BLaER1 treated with 17β-estradiol and CSF1 and Interleukin-3, amounts not matched to agents 10 nM and 100 nM (cell line): ENCODE data around the gene NT5DC3.

Source experiments
- H3K27ac ChIP-seq, 11 experiments: shearing (Covaris generic); formaldehyde crosslinking; 2 replicates each; pipeline ENCODE4 v1.8.1; 2022
- H3K27me3 ChIP-seq, 11 experiments: shearing (Covaris generic); formaldehyde crosslinking; 2 replicates each; pipeline ENCODE4 v1.8.1; 2022
- H3K36me3 ChIP-seq, 11 experiments: shearing (Covaris generic); formaldehyde crosslinking; 2 replicates each; pipeline ENCODE4 v1.8.1; 2022
- H3K4me1 ChIP-seq, 10 experiments: shearing (Covaris generic); formaldehyde crosslinking; 2 replicates each; pipeline ENCODE4 v1.8.1; 2022
- H3K4me2 ChIP-seq, 11 experiments: shearing (Covaris generic); formaldehyde crosslinking; 2 replicates each; pipeline ENCODE4 v1.8.1; 2022
- H3K4me3 ChIP-seq, 10 experiments: shearing (Covaris generic); formaldehyde crosslinking; 2 replicates each; pipeline ENCODE4 v1.8.1; 2022
- H3K9ac ChIP-seq, 11 experiments: shearing (Covaris generic); formaldehyde crosslinking; 2 replicates each; pipeline ENCODE4 v1.8.1; 2022
- H3K9me3 ChIP-seq, 11 experiments: shearing (Covaris generic); formaldehyde crosslinking; replicated peaks in 1 of 11; 2 replicates each; pipeline ENCODE4 v1.8.1; 2022
- H4K20me1 ChIP-seq, 11 experiments: shearing (Covaris generic); formaldehyde crosslinking; 2 replicates each; pipeline ENCODE4 v1.8.1; 2022
- Cebpa-rat ChIP-seq, 11 experiments: shearing (Covaris generic); IDR thresholded peaks; 2 replicates each; pipeline ENCODE4 v1.8.1; 2022

Gene NT5DC3

DNA sequence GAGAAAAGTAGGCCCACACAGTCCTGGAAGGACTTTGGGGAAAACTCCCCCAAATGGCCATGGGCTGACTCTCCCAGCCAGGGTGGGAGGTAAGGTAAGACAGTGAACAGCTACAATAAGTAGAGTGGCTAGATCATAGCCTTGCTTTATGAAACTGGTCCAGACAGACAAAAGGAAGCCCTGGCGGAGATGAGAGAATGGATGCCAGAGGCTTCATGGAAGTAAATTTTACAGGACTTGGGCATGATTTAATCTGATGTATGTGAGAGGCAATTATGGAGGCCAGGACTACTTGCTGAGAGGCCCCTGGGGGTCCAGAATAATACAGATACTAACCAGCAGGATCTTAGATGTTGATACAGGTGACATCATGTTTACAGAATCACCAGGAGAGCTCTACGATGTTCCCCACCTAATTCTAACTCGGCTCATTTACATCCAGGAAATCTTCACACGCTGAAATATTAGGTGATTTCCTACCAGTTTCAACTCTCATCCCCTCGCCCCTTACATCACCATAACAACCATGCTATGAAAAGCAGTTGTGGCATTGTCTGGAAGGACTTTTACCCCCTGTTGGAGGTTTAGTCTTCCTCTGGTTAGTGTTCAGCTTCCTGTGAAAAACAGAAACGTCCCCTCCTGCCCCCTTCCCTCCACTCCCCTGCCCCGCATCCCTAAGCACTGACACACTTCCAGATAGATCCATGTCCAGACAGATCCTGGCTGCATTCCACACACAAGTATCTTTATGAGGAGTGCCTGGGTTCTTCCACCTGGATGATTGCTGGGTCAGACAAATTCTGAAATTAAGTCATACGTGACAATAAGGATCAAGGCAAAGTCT, 39.5 kb upstream of the NT5DC3 start:
- Histone ChIP-seq H3K9me3 (peaks cover 0 to 12% (median 5%) of the 10 kb centered on the region in 11 experiments; a peak in 5 of 22 replicates), H3K36me3 (no peaks in the 10 kb centered on the region), H3K9ac (peak overlapping the region in 9 of 11 experiments; percentile 1 to 52 (median 41); a peak in 13 of 22 replicates), H4K20me1 (no peaks in the 10 kb centered on the region), H3K4me2 (peak overlapping the region; percentile 31 to 95 (median 75); a peak in 21 of 22 replicates), H3K27me3 (no peaks in the 10 kb centered on the region), H3K4me3 (peak overlapping the region in 4 of 10 experiments; percentile 2 to 37 (median 18); a peak in 6 of 20 replicates), H3K27ac (peak overlapping the region in 8 of 11 experiments; percentile 10 to 62 (median 52); a peak in 16 of 22 replicates), H3K4me1 (peaks cover 47 to 72% (median 68%) of the 10 kb centered on the region in 10 experiments)
- TF ChIP-seq Cebpa-rat (IDR thresholded peaks at IDR 0.05) = no peak

DNA sequence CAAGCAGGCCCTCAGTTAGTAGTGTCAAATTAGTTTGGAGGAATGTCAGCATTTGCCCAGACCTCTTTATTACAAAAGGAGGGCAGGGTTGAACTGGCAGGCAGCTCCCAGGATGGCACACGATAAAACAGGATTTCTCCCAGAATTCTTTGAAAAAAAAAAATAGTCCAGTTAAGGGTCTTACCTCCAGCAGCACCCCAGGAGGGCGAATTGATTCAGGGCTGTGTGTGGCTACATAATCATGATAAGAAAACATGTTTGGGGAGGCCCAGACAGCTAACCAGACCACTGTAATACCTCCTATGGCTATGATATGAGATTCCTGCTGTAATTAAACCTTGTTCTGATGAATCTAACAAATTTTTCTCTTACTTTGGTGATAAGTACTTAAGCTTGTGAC, 38.8 kb upstream of the NT5DC3 start:
- Histone ChIP-seq H3K4me1 (peaks cover 46 to 71% (median 68%) of the 10 kb centered on the region in 10 experiments), H3K27ac (peak overlapping the region in 8 of 11 experiments; percentile 10 to 62 (median 52); a peak in 13 of 22 replicates), H3K4me2 (peak overlapping the region; percentile 31 to 95 (median 75); a peak in 20 of 22 replicates)

DNA sequence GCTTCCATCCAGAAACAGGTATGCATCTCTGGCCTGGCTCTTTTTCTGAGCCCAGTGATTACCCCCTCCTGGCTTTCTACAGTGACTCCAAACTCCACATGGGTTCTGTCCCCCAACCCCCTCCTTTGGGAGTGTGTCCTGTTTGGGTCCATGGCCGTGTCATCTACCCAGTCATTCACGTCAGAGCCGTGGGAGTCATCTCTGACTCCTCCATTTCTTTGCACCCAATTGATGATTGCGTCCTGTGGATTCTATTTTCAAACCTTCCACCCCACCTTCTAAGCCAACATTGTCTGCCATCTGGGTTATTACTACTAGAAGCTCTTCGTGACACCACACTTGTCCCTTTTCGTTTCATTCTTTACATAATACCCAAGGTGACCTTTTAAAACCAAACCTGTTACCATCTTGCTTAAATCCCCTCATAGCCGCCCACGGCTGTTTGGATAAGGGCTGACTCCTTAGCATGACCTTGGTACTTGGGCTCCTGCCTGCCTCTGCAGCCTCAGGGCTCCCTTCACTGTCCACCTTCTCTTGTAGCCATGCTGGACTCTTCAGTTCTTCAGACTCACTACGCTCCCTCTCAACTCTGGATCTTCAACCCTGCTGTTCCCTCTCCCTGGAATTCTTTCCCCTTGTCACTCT, 38.1 kb upstream of the NT5DC3 start:
- no peaks in the 10 kb centered on the region for H4K20me1 ChIP-seq
- TF ChIP-seq Cebpa-rat (IDR thresholded peaks at IDR 0.05) = no peak
- no peaks in the 10 kb centered on the region for H3K27me3 ChIP-seq
- H3K4me3 ChIP-seq = no peak overlapping the region
- H3K4me2 ChIP-seq = peak overlapping the region in 8 of 11 experiments; percentile 66 to 95 (median 79); a peak in 16 of 22 replicates
- no peaks in the 10 kb centered on the region for H3K36me3 ChIP-seq
- H3K4me1 ChIP-seq = peaks cover 40 to 64% (median 61%) of the 10 kb centered on the region in 10 experiments
- H3K9ac ChIP-seq = no peak overlapping the region
- H3K27ac ChIP-seq = peak overlapping the region in 1 of 11 experiments; percentile 54; a peak in 1 of 22 replicates
- peaks cover 0 to 12% (median 5%) of the 10 kb centered on the region in 11 experiments; a peak in 5 of 22 replicates for H3K9me3 ChIP-seq

More for the DNA sequence above, 38.8 kb upstream of the NT5DC3 start:
- peak overlapping the region in 4 of 11 experiments; percentile 41 to 50 (median 46); a peak in 6 of 22 replicates for H3K9ac ChIP-seq
- peaks cover 0 to 12% (median 5%) of the 10 kb centered on the region in 11 experiments; a peak in 5 of 22 replicates for H3K9me3 ChIP-seq
- no peaks in the 10 kb centered on the region for H4K20me1 ChIP-seq
- no peaks in the 10 kb centered on the region for H3K27me3 ChIP-seq
- H3K4me3 ChIP-seq = no peak overlapping the region; a peak in 1 of 20 replicates
- TF ChIP-seq Cebpa-rat (IDR thresholded peaks at IDR 0.05) = no peak
- no peaks in the 10 kb centered on the region for H3K36me3 ChIP-seq

DNA sequence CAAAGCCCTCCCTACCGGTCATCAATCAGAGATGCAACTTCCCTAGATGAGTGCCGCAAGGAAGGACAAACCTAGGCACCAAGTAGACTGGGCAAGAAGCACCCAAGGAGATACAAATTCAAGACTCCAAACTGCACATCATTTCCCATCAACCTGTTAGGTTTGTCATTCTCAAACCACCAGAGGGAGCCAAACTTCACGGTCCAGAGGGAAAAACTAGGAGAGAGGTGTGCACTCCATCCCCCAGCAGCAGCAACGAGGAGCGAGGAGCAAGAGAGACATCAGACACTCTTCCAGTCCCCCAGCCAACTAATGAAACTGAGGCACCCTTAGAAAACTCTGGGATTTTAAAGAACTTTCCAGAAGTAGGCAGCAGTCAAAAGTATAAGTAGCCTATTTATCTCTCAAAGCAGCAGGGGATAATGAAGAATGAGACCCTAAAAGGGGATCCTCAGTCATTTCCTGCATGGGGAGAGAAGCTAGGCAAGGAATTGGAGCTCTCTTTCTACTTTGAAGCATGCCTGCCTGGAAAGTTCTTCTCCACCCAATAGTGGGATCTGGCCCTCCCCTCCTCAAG, 37.0 kb upstream of the NT5DC3 start:
- Histone ChIP-seq H3K4me1 (peaks cover 29 to 53% (median 50%) of the 10 kb centered on the region in 10 experiments), H3K36me3 (no peaks in the 10 kb centered on the region), H3K4me2 (peak overlapping the region in 7 of 11 experiments; percentile 11 to 95 (median 80); a peak in 12 of 22 replicates), H4K20me1 (no peaks in the 10 kb centered on the region), H3K9ac (no peak overlapping the region), H3K9me3 (peaks cover 0 to 12% (median 5%) of the 10 kb centered on the region in 11 experiments; a peak in 5 of 22 replicates), H3K27ac (no peak overlapping the region), H3K4me3 (no peak overlapping the region), H3K27me3 (no peaks in the 10 kb centered on the region)
- no peak for TF ChIP-seq Cebpa-rat (IDR thresholded peaks at IDR 0.05)

DNA sequence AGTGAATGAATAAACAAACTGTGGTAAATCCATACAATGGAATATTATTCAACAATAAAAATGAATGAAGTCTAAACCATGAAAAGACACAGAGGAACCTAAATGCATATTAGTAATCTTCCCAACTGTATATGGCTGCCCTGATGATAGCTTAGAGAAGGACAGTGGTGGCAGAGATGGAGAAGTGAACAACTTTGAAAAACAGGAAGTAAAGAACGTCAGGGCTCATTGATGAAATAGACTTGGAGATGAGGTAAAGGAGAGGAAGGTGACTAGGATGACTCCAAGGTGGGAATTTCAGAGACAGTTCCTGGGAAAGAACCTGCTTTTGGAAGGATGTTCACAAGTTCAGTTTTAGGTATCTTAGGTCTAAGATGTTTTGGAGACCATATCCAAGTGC, 36.3 kb upstream of the NT5DC3 start:
- Histone ChIP-seq H3K9me3 (peaks cover 0 to 12% (median 5%) of the 10 kb centered on the region in 11 experiments; a peak in 5 of 22 replicates), H3K4me2 (no peak overlapping the region), H3K27me3 (no peaks in the 10 kb centered on the region), H3K4me3 (no peak overlapping the region), H3K9ac (no peak overlapping the region), H3K27ac (no peak overlapping the region), H4K20me1 (no peaks in the 10 kb centered on the region), H3K4me1 (peaks cover 21 to 46% (median 43%) of the 10 kb centered on the region in 10 experiments), H3K36me3 (no peaks in the 10 kb centered on the region)
- TF ChIP-seq Cebpa-rat (IDR thresholded peaks at IDR 0.05) = no peak

DNA sequence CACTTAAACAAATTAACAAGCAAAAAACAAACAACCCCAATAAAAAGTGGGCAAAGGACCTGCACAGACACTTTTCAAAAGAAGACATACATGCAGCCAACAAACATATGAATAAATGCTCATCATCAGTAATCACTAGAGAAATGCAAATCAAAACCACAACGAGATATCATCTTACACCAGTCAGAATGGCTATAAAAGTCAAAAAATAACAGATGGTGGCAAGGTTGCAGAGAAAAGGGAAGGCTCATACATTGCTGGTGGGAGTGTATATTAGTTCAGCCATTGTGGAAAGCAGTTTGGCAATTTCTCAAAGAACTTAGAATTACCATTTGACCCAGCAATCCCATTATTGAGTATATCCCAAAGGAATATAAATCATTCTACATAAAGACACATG, 34.6 kb upstream of the NT5DC3 start:
- Histone ChIP-seq H3K27ac (no peak overlapping the region), H3K4me1 (peaks cover 5 to 29% (median 26%) of the 10 kb centered on the region in 10 experiments), H3K9ac (no peak overlapping the region), H3K4me3 (no peak overlapping the region), H3K4me2 (no peak overlapping the region), H3K9me3 (peaks cover 0 to 12% (median 5%) of the 10 kb centered on the region in 11 experiments; a peak in 5 of 22 replicates), H4K20me1 (no peaks in the 10 kb centered on the region), H3K27me3 (no peaks in the 10 kb centered on the region), H3K36me3 (no peaks in the 10 kb centered on the region)
- no peak for TF ChIP-seq Cebpa-rat (IDR thresholded peaks at IDR 0.05)

DNA sequence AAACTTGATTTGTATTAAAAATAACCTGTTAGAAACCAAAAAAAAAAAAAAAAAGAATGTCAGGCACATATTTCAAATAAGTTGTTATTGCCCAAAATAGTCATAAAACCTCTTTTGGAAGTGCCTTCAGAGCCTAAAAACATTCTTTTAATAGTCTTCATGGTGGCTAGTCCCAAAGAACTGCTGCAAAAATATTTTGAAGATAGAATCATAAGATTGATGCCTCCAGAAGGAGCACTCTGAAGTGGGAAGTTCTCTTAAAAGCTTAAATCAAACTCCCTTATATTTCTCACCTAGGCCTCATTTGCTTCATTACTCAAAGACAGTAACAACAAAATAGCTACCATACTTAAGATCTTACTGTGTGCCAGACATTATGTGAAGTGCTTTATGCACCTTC, 27.2 kb upstream of the NT5DC3 start:
- no peaks in the 10 kb centered on the region for H4K20me1 ChIP-seq
- H3K9me3 ChIP-seq = no peaks in the 10 kb centered on the region
- no peak overlapping the region for H3K9ac ChIP-seq
- no peaks in the 10 kb centered on the region for H3K27me3 ChIP-seq
- H3K4me2 ChIP-seq = no peak overlapping the region
- H3K36me3 ChIP-seq = no peaks in the 10 kb centered on the region
- H3K27ac ChIP-seq = no peak overlapping the region
- H3K4me3 ChIP-seq = no peak overlapping the region
- no peaks in the 10 kb centered on the region; a peak in 3 of 20 replicates for H3K4me1 ChIP-seq
- no peak for TF ChIP-seq Cebpa-rat (IDR thresholded peaks at IDR 0.05)

DNA sequence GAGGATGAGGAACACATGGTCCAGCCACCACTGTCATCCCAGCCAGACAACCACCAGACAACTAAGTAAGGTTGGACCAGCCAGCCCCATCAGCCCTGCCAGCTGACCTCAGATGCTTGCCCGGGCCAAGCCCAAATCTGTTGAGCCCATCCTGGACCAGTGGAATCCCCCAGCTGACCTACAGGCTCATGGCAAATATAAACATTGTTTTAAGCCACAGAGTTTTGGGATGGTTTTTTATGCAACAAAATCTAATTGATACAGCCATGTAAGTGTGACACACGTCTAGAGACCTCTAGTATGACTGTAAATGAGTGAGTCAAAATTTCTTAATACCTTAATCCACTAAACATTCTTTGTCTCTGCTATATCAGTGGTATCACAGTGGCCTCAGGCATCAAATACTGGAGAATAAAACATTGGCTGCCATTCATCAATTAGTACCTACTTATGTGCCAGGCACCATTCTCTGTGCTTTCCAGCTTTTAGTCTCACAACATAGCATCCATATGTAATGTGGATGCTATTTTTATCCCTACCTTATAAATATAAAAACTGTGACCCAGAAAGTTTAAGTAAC, 24.2 kb upstream of the NT5DC3 start:
- peak overlapping the region in 2 of 11 experiments; percentile 2 to 21; a peak in 1 of 22 replicates for H3K4me2 ChIP-seq
- TF ChIP-seq Cebpa-rat (IDR thresholded peaks at IDR 0.05) = no peak
- H3K27ac ChIP-seq = no peak overlapping the region
- H3K4me3 ChIP-seq = no peak overlapping the region
- H3K9me3 ChIP-seq = no peaks in the 10 kb centered on the region
- H3K4me1 ChIP-seq = no peaks in the 10 kb centered on the region; a peak in 3 of 20 replicates
- H3K27me3 ChIP-seq = no peaks in the 10 kb centered on the region
- H4K20me1 ChIP-seq = no peaks in the 10 kb centered on the region
- no peaks in the 10 kb centered on the region for H3K36me3 ChIP-seq
- H3K9ac ChIP-seq = no peak overlapping the region
